ENCODE results near the gene TBK1.

DNA sequence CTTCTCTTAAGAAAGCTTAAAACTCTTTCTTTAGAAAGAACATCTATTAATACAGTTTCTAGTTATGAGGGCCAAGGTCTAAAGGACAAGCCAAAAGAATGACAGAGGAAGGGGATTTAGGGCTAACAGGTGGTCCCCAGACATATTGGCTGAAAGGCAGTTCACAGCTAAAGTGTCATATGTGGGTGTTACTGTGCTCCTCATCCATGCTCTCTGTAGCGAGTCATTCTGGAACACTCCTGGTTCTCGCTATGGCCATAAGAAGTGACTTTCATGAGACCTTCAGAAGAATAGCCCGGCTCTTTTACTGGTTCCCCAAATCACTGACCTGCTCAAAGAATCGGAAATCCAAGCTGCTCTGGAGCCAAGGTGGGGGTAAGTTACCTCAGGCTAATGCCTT lies 55.0 kb downstream of the TBK1 start:
- TF ChIP-seq, protein P1, sequence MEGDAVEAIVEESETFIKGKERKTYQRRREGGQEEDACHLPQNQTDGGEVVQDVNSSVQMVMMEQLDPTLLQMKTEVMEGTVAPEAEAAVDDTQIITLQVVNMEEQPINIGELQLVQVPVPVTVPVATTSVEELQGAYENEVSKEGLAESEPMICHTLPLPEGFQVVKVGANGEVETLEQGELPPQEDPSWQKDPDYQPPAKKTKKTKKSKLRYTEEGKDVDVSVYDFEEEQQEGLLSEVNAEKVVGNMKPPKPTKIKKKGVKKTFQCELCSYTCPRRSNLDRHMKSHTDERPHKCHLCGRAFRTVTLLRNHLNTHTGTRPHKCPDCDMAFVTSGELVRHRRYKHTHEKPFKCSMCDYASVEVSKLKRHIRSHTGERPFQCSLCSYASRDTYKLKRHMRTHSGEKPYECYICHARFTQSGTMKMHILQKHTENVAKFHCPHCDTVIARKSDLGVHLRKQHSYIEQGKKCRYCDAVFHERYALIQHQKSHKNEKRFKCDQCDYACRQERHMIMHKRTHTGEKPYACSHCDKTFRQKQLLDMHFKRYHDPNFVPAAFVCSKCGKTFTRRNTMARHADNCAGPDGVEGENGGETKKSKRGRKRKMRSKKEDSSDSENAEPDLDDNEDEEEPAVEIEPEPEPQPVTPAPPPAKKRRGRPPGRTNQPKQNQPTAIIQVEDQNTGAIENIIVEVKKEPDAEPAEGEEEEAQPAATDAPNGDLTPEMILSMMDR (IDR thresholded peaks at IDR 0.05): no peak
- TF ChIP-seq POLR2A (IDR thresholded peaks at IDR 0.05): no peak

All from Peyer's patch (tissue), 4 donors.